ENCODE results near the gene PDE6A. TPM values are rescaled to one million over a fixed set of nuclear protein-coding genes. Genes with fewer than 3 reads are reported as not detected.

Gene PDE6A
- total and polyA plus RNA-seq, 2 of the 8 experiments (the other 6 are each of a cell fraction or from before 2014, with no cell fraction given), result not detected

DNA sequence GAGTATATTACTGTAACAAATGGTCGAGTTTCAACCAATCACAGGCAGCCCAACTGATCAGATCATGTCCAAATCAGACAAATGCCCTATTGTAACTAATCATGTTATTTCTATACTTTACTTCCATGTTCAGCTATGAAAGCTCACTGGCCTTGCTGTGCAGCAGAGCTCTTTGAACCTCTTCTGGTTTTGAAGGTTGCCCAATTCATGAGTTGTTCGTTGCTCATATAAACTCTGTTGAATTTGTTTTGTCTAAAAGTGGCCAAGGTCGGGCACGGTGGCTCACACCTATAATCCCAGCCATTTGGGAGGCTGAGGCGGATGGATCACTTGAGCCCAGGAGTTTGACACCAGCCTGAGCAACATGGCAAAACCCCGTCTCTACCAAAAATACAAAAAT, 21.6 kb downstream of the PDE6A start (continued):
- TF ChIP-seq, protein P1, sequence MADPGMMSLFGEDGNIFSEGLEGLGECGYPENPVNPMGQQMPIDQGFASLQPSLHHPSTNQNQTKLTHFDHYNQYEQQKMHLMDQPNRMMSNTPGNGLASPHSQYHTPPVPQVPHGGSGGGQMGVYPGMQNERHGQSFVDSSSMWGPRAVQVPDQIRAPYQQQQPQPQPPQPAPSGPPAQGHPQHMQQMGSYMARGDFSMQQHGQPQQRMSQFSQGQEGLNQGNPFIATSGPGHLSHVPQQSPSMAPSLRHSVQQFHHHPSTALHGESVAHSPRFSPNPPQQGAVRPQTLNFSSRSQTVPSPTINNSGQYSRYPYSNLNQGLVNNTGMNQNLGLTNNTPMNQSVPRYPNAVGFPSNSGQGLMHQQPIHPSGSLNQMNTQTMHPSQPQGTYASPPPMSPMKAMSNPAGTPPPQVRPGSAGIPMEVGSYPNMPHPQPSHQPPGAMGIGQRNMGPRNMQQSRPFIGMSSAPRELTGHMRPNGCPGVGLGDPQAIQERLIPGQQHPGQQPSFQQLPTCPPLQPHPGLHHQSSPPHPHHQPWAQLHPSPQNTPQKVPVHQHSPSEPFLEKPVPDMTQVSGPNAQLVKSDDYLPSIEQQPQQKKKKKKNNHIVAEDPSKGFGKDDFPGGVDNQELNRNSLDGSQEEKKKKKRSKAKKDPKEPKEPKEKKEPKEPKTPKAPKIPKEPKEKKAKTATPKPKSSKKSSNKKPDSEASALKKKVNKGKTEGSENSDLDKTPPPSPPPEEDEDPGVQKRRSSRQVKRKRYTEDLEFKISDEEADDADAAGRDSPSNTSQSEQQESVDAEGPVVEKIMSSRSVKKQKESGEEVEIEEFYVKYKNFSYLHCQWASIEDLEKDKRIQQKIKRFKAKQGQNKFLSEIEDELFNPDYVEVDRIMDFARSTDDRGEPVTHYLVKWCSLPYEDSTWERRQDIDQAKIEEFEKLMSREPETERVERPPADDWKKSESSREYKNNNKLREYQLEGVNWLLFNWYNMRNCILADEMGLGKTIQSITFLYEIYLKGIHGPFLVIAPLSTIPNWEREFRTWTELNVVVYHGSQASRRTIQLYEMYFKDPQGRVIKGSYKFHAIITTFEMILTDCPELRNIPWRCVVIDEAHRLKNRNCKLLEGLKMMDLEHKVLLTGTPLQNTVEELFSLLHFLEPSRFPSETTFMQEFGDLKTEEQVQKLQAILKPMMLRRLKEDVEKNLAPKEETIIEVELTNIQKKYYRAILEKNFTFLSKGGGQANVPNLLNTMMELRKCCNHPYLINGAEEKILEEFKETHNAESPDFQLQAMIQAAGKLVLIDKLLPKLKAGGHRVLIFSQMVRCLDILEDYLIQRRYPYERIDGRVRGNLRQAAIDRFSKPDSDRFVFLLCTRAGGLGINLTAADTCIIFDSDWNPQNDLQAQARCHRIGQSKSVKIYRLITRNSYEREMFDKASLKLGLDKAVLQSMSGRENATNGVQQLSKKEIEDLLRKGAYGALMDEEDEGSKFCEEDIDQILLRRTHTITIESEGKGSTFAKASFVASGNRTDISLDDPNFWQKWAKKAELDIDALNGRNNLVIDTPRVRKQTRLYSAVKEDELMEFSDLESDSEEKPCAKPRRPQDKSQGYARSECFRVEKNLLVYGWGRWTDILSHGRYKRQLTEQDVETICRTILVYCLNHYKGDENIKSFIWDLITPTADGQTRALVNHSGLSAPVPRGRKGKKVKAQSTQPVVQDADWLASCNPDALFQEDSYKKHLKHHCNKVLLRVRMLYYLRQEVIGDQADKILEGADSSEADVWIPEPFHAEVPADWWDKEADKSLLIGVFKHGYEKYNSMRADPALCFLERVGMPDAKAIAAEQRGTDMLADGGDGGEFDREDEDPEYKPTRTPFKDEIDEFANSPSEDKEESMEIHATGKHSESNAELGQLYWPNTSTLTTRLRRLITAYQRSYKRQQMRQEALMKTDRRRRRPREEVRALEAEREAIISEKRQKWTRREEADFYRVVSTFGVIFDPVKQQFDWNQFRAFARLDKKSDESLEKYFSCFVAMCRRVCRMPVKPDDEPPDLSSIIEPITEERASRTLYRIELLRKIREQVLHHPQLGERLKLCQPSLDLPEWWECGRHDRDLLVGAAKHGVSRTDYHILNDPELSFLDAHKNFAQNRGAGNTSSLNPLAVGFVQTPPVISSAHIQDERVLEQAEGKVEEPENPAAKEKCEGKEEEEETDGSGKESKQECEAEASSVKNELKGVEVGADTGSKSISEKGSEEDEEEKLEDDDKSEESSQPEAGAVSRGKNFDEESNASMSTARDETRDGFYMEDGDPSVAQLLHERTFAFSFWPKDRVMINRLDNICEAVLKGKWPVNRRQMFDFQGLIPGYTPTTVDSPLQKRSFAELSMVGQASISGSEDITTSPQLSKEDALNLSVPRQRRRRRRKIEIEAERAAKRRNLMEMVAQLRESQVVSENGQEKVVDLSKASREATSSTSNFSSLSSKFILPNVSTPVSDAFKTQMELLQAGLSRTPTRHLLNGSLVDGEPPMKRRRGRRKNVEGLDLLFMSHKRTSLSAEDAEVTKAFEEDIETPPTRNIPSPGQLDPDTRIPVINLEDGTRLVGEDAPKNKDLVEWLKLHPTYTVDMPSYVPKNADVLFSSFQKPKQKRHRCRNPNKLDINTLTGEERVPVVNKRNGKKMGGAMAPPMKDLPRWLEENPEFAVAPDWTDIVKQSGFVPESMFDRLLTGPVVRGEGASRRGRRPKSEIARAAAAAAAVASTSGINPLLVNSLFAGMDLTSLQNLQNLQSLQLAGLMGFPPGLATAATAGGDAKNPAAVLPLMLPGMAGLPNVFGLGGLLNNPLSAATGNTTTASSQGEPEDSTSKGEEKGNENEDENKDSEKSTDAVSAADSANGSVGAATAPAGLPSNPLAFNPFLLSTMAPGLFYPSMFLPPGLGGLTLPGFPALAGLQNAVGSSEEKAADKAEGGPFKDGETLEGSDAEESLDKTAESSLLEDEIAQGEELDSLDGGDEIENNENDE (IDR thresholded peaks at IDR 0.05; ENCODE audit: insufficient replicate concordance, low read length), result no peak
- TF ChIP-seq KDM4A (IDR thresholded peaks at IDR 0.05; ENCODE audit: low read depth, low read length, severe bottlenecking), result no peak
- TF ChIP-seq BCL11A (IDR thresholded peaks at IDR 0.05; ENCODE audit: low read depth in 2 of 2, low read length in 2 of 2), result no peak
- no peak for TF ChIP-seq TCF12 (IDR thresholded peaks at IDR 0.05; ENCODE audit: low read depth, low read length)
- no peak for TF ChIP-seq ZNF274 (IDR thresholded peaks at IDR 0.05; ENCODE audit: borderline replicate concordance, extremely low read depth, low read length)
- no peak for TF ChIP-seq CTBP2 (IDR thresholded peaks at IDR 0.05; ENCODE audit: borderline replicate concordance, insufficient read depth, insufficient read length, low read length)
- TF ChIP-seq RFX5 (IDR thresholded peaks at IDR 0.05; ENCODE audit: borderline replicate concordance, low read depth, low read length), result no peak
- TF ChIP-seq CEBPB (IDR thresholded peaks at IDR 0.05; ENCODE audit: low read depth, low read length), result no peak
- TF ChIP-seq, protein P2, sequence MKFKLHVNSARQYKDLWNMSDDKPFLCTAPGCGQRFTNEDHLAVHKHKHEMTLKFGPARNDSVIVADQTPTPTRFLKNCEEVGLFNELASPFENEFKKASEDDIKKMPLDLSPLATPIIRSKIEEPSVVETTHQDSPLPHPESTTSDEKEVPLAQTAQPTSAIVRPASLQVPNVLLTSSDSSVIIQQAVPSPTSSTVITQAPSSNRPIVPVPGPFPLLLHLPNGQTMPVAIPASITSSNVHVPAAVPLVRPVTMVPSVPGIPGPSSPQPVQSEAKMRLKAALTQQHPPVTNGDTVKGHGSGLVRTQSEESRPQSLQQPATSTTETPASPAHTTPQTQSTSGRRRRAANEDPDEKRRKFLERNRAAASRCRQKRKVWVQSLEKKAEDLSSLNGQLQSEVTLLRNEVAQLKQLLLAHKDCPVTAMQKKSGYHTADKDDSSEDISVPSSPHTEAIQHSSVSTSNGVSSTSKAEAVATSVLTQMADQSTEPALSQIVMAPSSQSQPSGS (IDR thresholded peaks at IDR 0.05; ENCODE audit: low read length), result no peak
- no peak for TF ChIP-seq SP4 (IDR thresholded peaks at IDR 0.05; ENCODE audit: low read length)
